D341Med (cell line): Measurements from ENCODE around the gene CCDC122.

Experiments
- DNase-seq: peaks from one replicate; pipeline ENCODE4 v3.0.0; 2012; ENCODE audit warnings: low spot score

Gene CCDC122

GRCh38 chr13:43878892-43879754 is at the start of gene CCDC122:
Gene CCDC122 (minus strand): TSS chr13:43879740. CDS start chr13:43869376, 10,364 bp downstream.
- peak; percentile 78 for DNase-seq

- no peak for DNase-seq
Measured at GRCh38 chr13:43924549-43925245, 45.2 kb upstream of the CCDC122 start.

GRCh38 chr13:43920965-43921674 is 41.6 kb upstream of the CCDC122 start:
- no peak for DNase-seq

GRCh38 chr13:43918636-43919035 is 39.1 kb upstream of the CCDC122 start:
- no peak for DNase-seq

GRCh38 chr13:43916828-43917227 is 37.3 kb upstream of the CCDC122 start:
- no peak for DNase-seq

- DNase-seq: no peak
Measured at GRCh38 chr13:43915451-43915850, 35.9 kb upstream of the CCDC122 start.

- DNase-seq: no peak
Measured at GRCh38 chr13:43911871-43912270, 32.3 kb upstream of the CCDC122 start.

- DNase-seq: no peak
Measured at GRCh38 chr13:43911278-43911677, 31.7 kb upstream of the CCDC122 start.

- no peak for DNase-seq
Measured at GRCh38 chr13:43910856-43911255, 31.3 kb upstream of the CCDC122 start.

GRCh38 chr13:43908156-43909126 is 28.9 kb upstream of the CCDC122 start:
- DNase-seq: no peak

- DNase-seq: peak; percentile 30
Measured at GRCh38 chr13:43905435-43906031, 26.0 kb upstream of the CCDC122 start.

- DNase-seq: no peak
Measured at GRCh38 chr13:43895940-43896339, 16.4 kb upstream of the CCDC122 start.

GRCh38 chr13:43894438-43894837 is 14.9 kb upstream of the CCDC122 start:
- no peak for DNase-seq

GRCh38 chr13:43884222-43884621 is 4.7 kb upstream of the CCDC122 start:
- DNase-seq: no peak

GRCh38 chr13:43883631-43884030 is 4.1 kb upstream of the CCDC122 start:
- no peak for DNase-seq

- DNase-seq: no peak
Measured at GRCh38 chr13:43881580-43881979, 2.0 kb upstream of the CCDC122 start.

GRCh38 chr13:43880926-43881325 is 1.4 kb upstream of the CCDC122 start:
- DNase-seq: no peak

GRCh38 chr13:43880214-43880855 is 795 bp upstream of the CCDC122 start:
- no peak for DNase-seq

- DNase-seq: peak; percentile 40
Measured at GRCh38 chr13:43879755-43880181, 228 bp upstream of the CCDC122 start, which contains the start of gene LACC1. Gene LACC1 (plus strand): TSS chr13:43879904. CDS start chr13:43880986, 1,082 bp downstream.

GRCh38 chr13:43877766-43878165 is 1.8 kb downstream of the CCDC122 start:
- no peak for DNase-seq
